CD1c-positive myeloid dendritic cell (primary cell): ENCODE data around the gene CTNND2.

Experiments
- DNase-seq: peaks from one replicate; pipeline ENCODE4 v3.0.0-alpha.2; 2016; ENCODE audit errors: extremely low spot score

The CTNND2 gene

GRCh38 chr5:11522796-11523195 is 381.4 kb downstream of the CTNND2 start:
- DNase-seq = no peak

GRCh38 chr5:11520241-11520930 is 383.9 kb downstream of the CTNND2 start:
- no peak for DNase-seq

GRCh38 chr5:11519236-11519635 is 385.0 kb downstream of the CTNND2 start:
- DNase-seq = no peak

- no peak for DNase-seq
Measured at GRCh38 chr5:11518676-11519075, 385.6 kb downstream of the CTNND2 start.

- DNase-seq = no peak
Measured at GRCh38 chr5:11514705-11515432, 389.4 kb downstream of the CTNND2 start.

- no peak for DNase-seq
Measured at GRCh38 chr5:11511878-11512277, 392.4 kb downstream of the CTNND2 start.

GRCh38 chr5:11510889-11511288 is 393.4 kb downstream of the CTNND2 start:
- DNase-seq = no peak

GRCh38 chr5:11509793-11510192 is 394.5 kb downstream of the CTNND2 start:
- no peak for DNase-seq

- no peak for DNase-seq
Measured at GRCh38 chr5:11507156-11507910, 396.9 kb downstream of the CTNND2 start.

- DNase-seq = no peak
Measured at GRCh38 chr5:11504886-11505193, 399.4 kb downstream of the CTNND2 start.

GRCh38 chr5:11504065-11504885 is 400.0 kb downstream of the CTNND2 start:
- no peak for DNase-seq

- no peak for DNase-seq
Measured at GRCh38 chr5:11502783-11503182, 401.5 kb downstream of the CTNND2 start.

- DNase-seq = no peak
Measured at GRCh38 chr5:11497651-11498050, 406.6 kb downstream of the CTNND2 start.

- no peak for DNase-seq
Measured at GRCh38 chr5:11496137-11496719, 408.0 kb downstream of the CTNND2 start.

- DNase-seq = peak; percentile 4
Measured at GRCh38 chr5:11494340-11494739, 409.9 kb downstream of the CTNND2 start.

GRCh38 chr5:11491404-11492075 is 412.7 kb downstream of the CTNND2 start:
- no peak for DNase-seq

GRCh38 chr5:11483630-11484029 is 420.6 kb downstream of the CTNND2 start:
- DNase-seq = no peak

- no peak for DNase-seq
Measured at GRCh38 chr5:11482011-11482410, 422.2 kb downstream of the CTNND2 start.

GRCh38 chr5:11477786-11478185 is 426.5 kb downstream of the CTNND2 start:
- no peak for DNase-seq

- DNase-seq = no peak
Measured at GRCh38 chr5:11476866-11477265, 427.4 kb downstream of the CTNND2 start.
